PFSK-1 (cell line): ENCODE results near the gene ARSG.

Experiments used
- FOXP2 ChIP-seq: optimal IDR thresholded peaks from 2 replicates; pipeline ENCODE3; 2011; ENCODE audit warnings: borderline replicate concordance, control low read depth, inconsistent platforms; ENCODE audit not compliant: insufficient read depth; ENCODE audit errors: extremely low read length, extremely low read depth
- POLR2AphosphoS5 ChIP-seq: IDR thresholded peaks from 2 replicates; pipeline ENCODE4 v1.6.1; 2012; ENCODE audit warnings: low read depth, mild to moderate bottlenecking, control low read depth, low read length, moderate library complexity
- REST ChIP-seq, 2 experiments: IDR thresholded peaks; 2 replicates each; pipeline versions ENCODE4 v1.6.1 to v1.8.0; 2011 to 2012; ENCODE audit warnings: low read depth in 2 of 2, low read length in 2 of 2, control low read depth in 1 of 2, inconsistent platforms in 1 of 2, mild to moderate bottlenecking in 1 of 2, moderate library complexity in 1 of 2; ENCODE audit not compliant: insufficient read depth in 1 of 2
- SIN3A ChIP-seq: IDR thresholded peaks from 2 replicates; pipeline ENCODE4 v1.6.1; 2012; ENCODE audit warnings: mild to moderate bottlenecking, low read length, moderate library complexity, borderline replicate concordance; ENCODE audit not compliant: insufficient read depth
- TAF1 ChIP-seq: IDR thresholded peaks from 2 replicates; pipeline ENCODE4 v1.6.1; 2012; ENCODE audit warnings: low read length, control low read depth, borderline replicate concordance; ENCODE audit not compliant: insufficient read depth

ARSG gene

DNA sequence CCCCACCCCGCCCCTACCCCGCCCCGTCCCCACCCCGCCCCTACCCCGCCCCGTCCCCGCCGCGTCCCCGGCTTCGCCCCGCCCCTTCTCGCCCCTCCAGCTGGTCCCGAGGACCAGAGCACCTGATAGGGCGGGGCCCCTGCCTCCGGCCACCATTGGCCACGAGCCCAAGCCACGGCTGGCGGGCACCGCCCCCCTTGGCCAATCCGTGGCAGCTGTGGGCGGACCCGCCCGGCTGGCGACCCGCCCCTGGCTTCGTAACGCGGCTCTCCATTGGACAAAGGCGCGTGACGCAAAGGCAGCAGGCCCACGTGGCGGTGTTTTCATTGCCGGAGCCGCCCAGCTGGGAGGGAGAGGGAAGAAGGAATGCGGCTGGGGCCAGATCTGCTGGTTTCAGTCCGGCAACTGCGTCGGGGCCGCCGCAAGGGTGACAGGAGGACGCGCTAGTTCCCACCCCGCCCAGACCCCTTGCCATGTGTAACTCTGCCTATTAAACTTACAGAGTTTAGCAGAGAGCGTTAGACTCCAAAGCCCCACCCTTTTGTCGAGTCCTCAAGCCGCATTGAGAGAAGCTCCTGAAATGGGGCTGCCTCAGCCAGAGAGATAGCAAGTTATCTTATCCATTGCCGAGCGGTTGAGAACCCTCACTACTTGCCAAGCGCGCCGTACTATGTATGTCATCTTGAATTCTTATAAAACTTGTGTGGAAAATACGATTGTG is 166.4 kb downstream of the ARSG start:
- TF ChIP-seq FOXP2 (peak; percentile 43), SIN3A (peak; percentile 100), TAF1 (no peak)

GRCh38 chr17:68458260-68459036 is 167.2 kb downstream of the ARSG start:
- no peak for TF ChIP-seq TAF1
- TF ChIP-seq FOXP2 = no peak
- no peak for TF ChIP-seq SIN3A
- TF ChIP-seq REST (IDR thresholded peaks at IDR 0.05; ENCODE audit: insufficient read depth in 1 of 2, low read depth in 2 of 2, low read length in 2 of 2) = no peak
- no peak for TF ChIP-seq POLR2AphosphoS5

DNA sequence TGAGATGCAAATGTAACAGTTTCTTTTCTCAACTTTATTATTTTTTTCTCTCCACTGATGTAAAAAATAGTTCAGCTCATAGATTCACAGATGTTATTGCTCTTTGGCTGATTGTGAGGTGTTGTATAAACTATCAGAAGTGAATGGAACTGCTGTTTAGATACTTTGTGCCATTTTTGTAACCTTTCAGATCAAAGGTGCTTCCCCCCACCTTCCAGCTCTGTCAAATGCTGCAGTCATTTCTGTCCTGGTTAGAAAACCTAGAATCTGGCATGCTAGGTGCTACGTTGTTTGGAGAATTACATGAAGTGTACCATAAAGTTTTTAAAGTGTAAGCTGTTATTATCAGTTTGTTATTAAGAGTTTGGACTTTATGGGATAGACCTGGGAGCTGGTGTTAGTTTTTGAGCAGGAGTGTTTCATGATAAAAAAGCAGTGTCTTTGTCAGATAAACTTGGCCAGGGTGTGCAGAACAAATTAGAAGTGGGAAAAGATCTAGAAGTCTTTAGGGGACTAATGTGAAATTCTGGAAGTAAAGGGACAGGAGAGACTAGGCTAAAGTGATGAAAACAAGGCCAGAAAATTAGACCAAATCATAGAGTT is 167.8 kb downstream of the ARSG start:
- TF ChIP-seq TAF1 (no peak), REST (IDR thresholded peaks at IDR 0.05; ENCODE audit: insufficient read depth in 1 of 2, low read depth in 2 of 2, low read length in 2 of 2) (no peak), POLR2AphosphoS5 (no peak), FOXP2 (no peak), SIN3A (no peak)

GRCh38 chr17:68460146-68460545 is 168.9 kb downstream of the ARSG start:
- TF ChIP-seq REST (IDR thresholded peaks at IDR 0.05; ENCODE audit: insufficient read depth in 1 of 2, low read depth in 2 of 2, low read length in 2 of 2) = no peak
- no peak for TF ChIP-seq FOXP2
- TF ChIP-seq SIN3A = no peak
- TF ChIP-seq TAF1 = no peak
- no peak for TF ChIP-seq POLR2AphosphoS5

GRCh38 chr17:68460715-68461114 is 169.4 kb downstream of the ARSG start:
- TF ChIP-seq SIN3A = no peak
- no peak for TF ChIP-seq FOXP2
- no peak for TF ChIP-seq POLR2AphosphoS5
- TF ChIP-seq REST (IDR thresholded peaks at IDR 0.05; ENCODE audit: insufficient read depth in 1 of 2, low read depth in 2 of 2, low read length in 2 of 2) = no peak
- no peak for TF ChIP-seq TAF1
